Measurements from ENCODE around the gene BUB3.

Gene BUB3

GRCh38 chr10:123203393-123204126 is 49.4 kb downstream of the BUB3 start:
- no peak for DNase-seq (ENCODE audit: low read depth in 2 of 2, low spot score in 1 of 2)

GRCh38 chr10:123204127-123204461 is 49.9 kb downstream of the BUB3 start:
- no peak for DNase-seq (ENCODE audit: low read depth in 2 of 2, low spot score in 1 of 2)

GRCh38 chr10:123205041-123205440 is 50.8 kb downstream of the BUB3 start:
- no peak for DNase-seq (ENCODE audit: low read depth in 2 of 2, low spot score in 1 of 2)

GRCh38 chr10:123212063-123212462 is 57.9 kb downstream of the BUB3 start:
- DNase-seq (ENCODE audit: low read depth in 2 of 2, low spot score in 1 of 2) = no peak

- DNase-seq (ENCODE audit: low read depth in 2 of 2, low spot score in 1 of 2) = no peak
These were observed 58.4 kb downstream of the BUB3 start for GRCh38 chr10:123212640-123213039.

GRCh38 chr10:123213192-123213591 is 59.0 kb downstream of the BUB3 start:
- no peak for DNase-seq (ENCODE audit: low read depth in 2 of 2, low spot score in 1 of 2)
